Thoracic aorta (tissue), 2 donors: Measurements from ENCODE around the gene CARD19. TPM values are rescaled to one million over a fixed set of nuclear protein-coding genes. Genes with fewer than 3 reads are reported as not detected.
"Not testable (repeated sequence)": the region's sequence is repeated elsewhere in the genome, so short reads cannot be mapped to it uniquely, and the experiment has no call there.

Source experiments
- ATAC-seq: fragments of 150-250 bp; one replicate; pipeline ENCODE4 v1.8.0; 2017; ENCODE audit warnings: low read depth; ENCODE audit not compliant: insufficient number of reproducible peaks, low FRiP score
- DNase-seq: peaks from one replicate; pipeline ENCODE4 v3.0.0-alpha.2; 2020; ENCODE audit warnings: low spot score
- H3K27ac ChIP-seq, 2 donors: fragments of 200-600 bp; sonication (generic); 1 replicate in 1 of 2; 2 replicates in 1 of 2; pipeline ENCODE4 v1.5.1; 2016; ENCODE audit warnings: mild to moderate bottlenecking in 2 of 2, moderate library complexity in 2 of 2
- H3K27me3 ChIP-seq: fragments of 200-600 bp; sonication (generic); replicated peaks from 2 replicates; pipeline ENCODE4 v1.6.0; 2016; ENCODE audit warnings: mild to moderate bottlenecking; ENCODE audit not compliant: insufficient read depth
- H3K36me3 ChIP-seq: fragments of 200-600 bp; sonication (generic); one replicate; pipeline ENCODE4 v1.5.1; 2016
- H3K4me1 ChIP-seq, 2 donors: fragments of 200-600 bp; sonication (generic); 1 replicate in 1 of 2; 2 replicates in 1 of 2; pipeline versions ENCODE4 v1.5.1 to v1.6.0; 2016; ENCODE audit warnings: low read depth in 2 of 2, mild to moderate bottlenecking in 1 of 2; ENCODE audit not compliant: control insufficient read depth in 1 of 2
- H3K4me3 ChIP-seq: fragments of 200-600 bp; sonication (generic); 2 replicates; pipeline ENCODE4 v1.5.1; 2016; ENCODE audit warnings: mild to moderate bottlenecking
- H3K9me3 ChIP-seq: fragments of 200-600 bp; sonication (generic); 2 replicates; pipeline ENCODE4 v1.5.1; 2016
- total RNA-seq, 2 donors: library from RNA; depleted of rRNA; stranded (reverse); fragments of >200 nt; gene quantifications; one replicate each; pipeline versions ENCODE4 v1.1.0 to v1.2.3, GENCODE V29; 2016
- TF ChIP-seq, protein P1 (sequence below): fragments of 200-600 bp; sonication (generic); IDR thresholded peaks from one replicate; pipeline ENCODE4 v1.5.1; 2019; ENCODE audit warnings: antibody characterized with exemption

Gene CARD19
- total RNA-seq, 2 donors from 2014 or later, result 46.3 to 103 TPM

DNA sequence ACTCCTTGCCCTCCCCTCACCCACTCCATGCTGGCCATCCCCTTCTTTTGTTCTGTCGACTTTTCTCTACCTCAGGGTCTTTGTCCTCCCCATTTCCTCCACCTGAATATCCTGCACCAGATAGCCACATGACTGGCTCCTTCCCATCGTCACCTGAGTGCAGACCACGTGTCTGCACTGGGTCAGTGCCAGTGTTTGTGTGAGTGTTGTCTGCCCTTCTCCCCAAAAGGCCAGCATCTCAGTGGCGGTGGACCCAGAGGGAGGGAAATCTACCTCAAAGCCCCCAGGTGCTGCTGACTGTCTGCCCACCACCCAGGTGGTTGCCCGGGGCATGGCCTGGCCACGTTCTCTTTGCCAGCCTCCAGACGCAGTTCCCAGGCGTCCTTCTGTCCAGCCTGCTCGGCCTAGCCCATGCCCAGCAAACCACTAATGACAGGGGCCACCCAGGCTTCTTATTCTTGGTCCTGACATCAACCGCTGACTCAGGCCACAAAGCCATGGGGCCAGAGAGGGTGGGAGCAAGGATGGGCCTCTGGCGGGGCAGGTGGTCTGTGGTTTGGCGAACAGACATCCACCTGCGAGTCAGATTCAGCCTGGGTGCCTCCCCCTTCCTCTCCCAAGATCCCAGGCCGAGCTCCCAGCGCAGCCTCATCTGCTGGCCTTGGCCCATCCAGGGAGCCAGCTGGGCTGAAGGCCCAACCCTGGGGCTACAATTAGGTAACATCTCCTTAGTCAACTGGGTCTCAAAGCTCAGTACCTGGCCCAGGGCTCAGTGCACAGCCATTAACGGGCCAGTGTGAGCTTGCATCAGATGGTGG lies 43.6 kb downstream of the CARD19 start:
- TF ChIP-seq, protein P1, sequence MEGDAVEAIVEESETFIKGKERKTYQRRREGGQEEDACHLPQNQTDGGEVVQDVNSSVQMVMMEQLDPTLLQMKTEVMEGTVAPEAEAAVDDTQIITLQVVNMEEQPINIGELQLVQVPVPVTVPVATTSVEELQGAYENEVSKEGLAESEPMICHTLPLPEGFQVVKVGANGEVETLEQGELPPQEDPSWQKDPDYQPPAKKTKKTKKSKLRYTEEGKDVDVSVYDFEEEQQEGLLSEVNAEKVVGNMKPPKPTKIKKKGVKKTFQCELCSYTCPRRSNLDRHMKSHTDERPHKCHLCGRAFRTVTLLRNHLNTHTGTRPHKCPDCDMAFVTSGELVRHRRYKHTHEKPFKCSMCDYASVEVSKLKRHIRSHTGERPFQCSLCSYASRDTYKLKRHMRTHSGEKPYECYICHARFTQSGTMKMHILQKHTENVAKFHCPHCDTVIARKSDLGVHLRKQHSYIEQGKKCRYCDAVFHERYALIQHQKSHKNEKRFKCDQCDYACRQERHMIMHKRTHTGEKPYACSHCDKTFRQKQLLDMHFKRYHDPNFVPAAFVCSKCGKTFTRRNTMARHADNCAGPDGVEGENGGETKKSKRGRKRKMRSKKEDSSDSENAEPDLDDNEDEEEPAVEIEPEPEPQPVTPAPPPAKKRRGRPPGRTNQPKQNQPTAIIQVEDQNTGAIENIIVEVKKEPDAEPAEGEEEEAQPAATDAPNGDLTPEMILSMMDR, result no peak
- Histone ChIP-seq H3K4me1 (peaks cover 5 to 33% of the 10 kb centered on the region in 2 donors), H3K27ac (no peak overlapping the region), H3K9me3 (no peaks in the 10 kb centered on the region), H3K4me3 (no peak overlapping the region), H3K27me3 (no peaks in the 10 kb centered on the region), H3K36me3 (no peaks in the 10 kb centered on the region)
- DNase-seq (no peak), ATAC-seq (no peak)

DNA sequence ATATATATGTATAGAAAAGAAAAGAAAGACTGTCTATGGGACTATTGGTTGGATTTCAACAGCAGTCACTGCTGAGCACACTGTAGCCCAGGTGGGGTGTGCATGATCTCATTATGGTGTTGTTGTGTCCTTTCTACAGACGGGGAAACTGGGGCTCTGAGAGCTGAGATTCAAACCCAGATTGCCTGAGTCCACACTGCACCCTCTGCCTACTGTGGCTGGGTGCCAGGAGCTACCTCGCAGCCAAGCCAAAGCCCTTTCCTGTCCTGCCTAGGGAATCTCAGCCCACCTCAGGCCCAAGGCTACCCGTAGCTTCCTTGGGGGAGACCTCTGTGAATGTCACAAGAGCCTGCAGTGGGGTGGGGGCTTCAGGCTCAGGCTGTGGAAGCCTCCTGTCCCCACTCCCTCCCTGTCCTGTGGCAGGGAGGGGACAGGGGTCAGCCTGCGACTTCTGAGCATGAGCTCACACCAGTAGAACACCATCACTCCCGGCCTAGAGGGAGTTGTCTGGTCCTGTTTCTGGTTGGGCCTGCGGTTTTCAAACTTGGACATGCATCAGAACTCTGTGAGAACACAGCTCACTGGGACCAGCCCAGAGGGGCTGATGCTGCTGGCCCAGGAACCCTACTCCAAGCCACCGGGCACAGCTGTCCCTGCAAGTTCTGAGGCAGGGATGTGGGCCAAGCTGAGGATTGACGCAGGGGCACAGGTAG lies 45.9 kb downstream of the CARD19 start:
- H3K27ac ChIP-seq, result peak overlapping the region; percentile 11 to 41
- ATAC-seq, result no peak

DNA sequence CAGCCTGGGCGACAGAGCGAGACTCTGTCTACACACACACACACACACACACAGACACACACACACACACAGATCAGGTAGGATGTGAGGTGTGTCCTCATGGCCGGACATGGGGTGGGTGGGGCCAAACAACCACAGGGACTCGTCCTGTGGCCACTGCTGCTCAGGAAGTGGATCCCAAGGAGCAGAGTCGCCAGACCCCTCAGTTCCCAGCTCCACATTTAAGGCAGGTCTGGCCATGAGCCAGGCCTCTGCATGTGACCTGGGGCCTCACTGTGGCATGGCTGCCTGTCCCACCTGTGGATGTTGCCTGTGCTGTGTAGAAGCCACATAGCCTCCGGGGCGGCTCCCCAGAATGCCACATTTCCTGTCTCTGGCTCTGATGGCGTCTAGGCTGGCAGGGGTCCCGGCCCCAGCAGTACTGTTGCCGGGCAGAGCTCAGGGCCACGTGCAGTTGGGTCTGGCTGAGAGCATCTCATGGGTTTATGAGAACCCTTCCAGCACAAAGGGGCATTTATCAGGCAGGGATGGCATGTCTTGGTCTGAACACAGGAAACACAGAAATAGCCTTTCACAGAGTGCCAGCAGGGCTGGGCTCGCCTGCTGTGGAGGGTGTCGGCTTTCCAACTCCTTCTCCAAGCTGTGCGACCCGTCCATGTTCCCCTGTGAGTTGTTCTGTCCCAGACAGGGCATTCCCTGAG lies 48.0 kb downstream of the CARD19 start:
- Histone ChIP-seq H3K4me3 (peak overlapping the region; percentile 18), H3K27me3 (no peaks in the 10 kb centered on the region), H3K9me3 (no peaks in the 10 kb centered on the region), H3K27ac (peak overlapping the region; percentile 20 to 54), H3K4me1 (peaks cover 7 to 27% of the 10 kb centered on the region in 2 donors), H3K36me3 (no peaks in the 10 kb centered on the region)
- ATAC-seq (peak; percentile 47), DNase-seq (no peak)
- TF ChIP-seq, protein P1, result no peak

More for the DNA sequence above, 45.9 kb downstream of the CARD19 start:
- TF ChIP-seq, protein P1, result no peak
- no peaks in the 10 kb centered on the region for H3K9me3 ChIP-seq
- H3K36me3 ChIP-seq, result no peaks in the 10 kb centered on the region
- DNase-seq, result no peak
- H3K27me3 ChIP-seq, result no peaks in the 10 kb centered on the region
- H3K4me1 ChIP-seq, result peaks cover 7 to 27% of the 10 kb centered on the region in 2 donors
- no peak overlapping the region for H3K4me3 ChIP-seq

DNA sequence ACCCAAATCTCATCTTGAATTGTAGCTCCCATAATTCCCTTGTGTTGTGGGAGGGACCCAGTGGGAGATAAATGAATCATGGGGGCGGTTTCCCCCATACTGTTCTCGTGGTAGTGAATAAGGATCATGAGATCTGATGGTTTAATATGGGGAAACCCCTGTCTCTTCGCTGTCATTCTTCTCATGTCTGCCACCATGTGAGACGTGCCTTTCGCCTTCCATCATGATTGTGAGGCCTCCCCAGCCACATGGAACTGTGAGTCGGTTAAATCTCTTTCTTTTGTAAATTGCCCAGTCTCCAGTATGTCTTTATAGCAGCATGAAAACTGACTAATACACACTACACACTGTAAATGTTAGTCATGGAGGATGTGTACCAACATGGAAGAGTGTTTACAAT lies 50.7 kb downstream of the CARD19 start:
- not testable (repeated sequence) for DNase-seq, H3K4me3 ChIP-seq, ATAC-seq, H3K27ac ChIP-seq, H3K9me3 ChIP-seq, H3K36me3 ChIP-seq, H3K27me3 ChIP-seq
- H3K4me1 ChIP-seq, result peaks cover 7 to 27% of the 10 kb centered on the region in 2 donors

DNA sequence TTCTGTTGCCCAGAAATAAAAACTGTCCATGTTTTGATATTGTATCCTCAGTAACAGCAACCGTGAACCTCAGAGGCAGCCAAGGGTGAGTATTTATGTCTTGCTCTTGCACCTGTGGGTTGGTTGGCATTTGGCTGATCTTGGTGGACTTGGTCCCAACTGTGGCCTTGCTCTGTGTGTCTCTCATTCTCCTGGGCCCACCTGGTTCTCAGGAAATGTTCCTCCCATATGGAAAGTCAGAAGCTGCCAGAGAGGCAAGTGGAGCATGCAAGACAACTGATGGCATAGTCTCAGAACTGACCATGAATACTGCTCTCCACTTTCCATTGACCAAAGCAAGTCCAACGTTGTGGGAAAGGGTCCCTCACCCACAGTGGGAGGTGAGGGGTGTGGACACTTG lies 51.6 kb downstream of the CARD19 start:
- ATAC-seq (no peak), DNase-seq (no peak)
- TF ChIP-seq, protein P1, result no peak
- Histone ChIP-seq H3K4me3 (no peak overlapping the region), H3K4me1 (peaks cover 7 to 18% of the 10 kb centered on the region in 2 donors), H3K27ac (no peak overlapping the region), H3K27me3 (no peaks in the 10 kb centered on the region), H3K9me3 (no peaks in the 10 kb centered on the region), H3K36me3 (no peaks in the 10 kb centered on the region)
